ENCODE measurements around the gene FAM120B. TPM values are rescaled to one million over a fixed set of nuclear protein-coding genes. Genes with fewer than 3 reads are reported as not detected.

FAM120B gene
- total and polyA plus RNA-seq, 2 of the 4 experiments (the other 2 are of a cell fraction): 15.3 to 28.0 TPM

DNA sequence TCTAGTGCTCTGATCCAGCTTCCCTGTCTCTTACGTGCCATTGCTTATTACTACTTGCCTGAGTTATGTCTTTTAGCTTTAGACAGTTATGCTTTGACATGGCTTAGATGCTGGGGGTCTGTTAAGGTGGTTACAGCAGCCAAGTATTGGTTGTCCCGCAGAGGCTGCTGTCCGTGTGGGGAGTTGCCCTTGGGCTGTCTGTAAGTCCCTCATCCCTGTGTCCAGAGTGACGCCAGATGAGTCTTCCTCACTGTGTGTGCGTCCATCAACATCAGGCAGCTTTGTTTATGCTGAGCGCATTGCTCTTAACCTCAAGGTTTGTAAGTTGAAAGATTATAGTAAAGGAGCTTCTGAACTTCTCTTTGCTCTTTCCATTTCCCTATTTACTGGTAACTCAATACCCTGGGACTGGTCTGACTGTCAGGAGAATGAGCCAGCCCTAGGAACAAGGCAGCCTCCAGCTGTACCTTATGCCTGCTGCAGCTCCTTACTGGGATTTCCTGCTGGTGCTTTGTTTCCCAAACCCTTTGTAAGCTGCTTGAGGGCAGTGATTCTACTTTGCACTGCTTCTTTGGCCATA is 7.2 kb downstream of the FAM120B start:
- Histone ChIP-seq H4K91ac (ENCODE audit: insufficient read depth, low read depth, low read length) (no peak overlapping the region), H3K79me1 (ENCODE audit: low read depth in 1 of 2, low read length in 2 of 2) (peaks cover 30 to 76% of the 10 kb centered on the region in 2 experiments), H2AFZ (replicated peaks; ENCODE audit: low read length, poor library complexity) (peak overlapping the region; percentile 55), H3K4me3 (ENCODE audit: insufficient read depth, low read depth, low read length) (no peak overlapping the region), H3K4ac (ENCODE audit: low read depth, low read length) (no peak overlapping the region), H3K9ac (ENCODE audit: low read depth, low read length) (no peak overlapping the region), H3K36me3 (ENCODE audit: control insufficient read depth, insufficient read depth, low read length) (peaks cover 6% of the 10 kb centered on the region; the same call in 1 of the 2 replicates), H4K8ac (ENCODE audit: low read depth in 2 of 2, low read length in 2 of 2) (no peak overlapping the region), H3K27ac (ENCODE audit: insufficient read depth, low read length) (no peak overlapping the region), H3K23ac (ENCODE audit: low read depth, low read length) (no peak overlapping the region), H3K14ac (replicated peaks; ENCODE audit: low read depth, low read length) (no peak overlapping the region; the same call in 1 of the 2 replicates), H2BK5ac (ENCODE audit: low read depth, low read length, poor library complexity, severe bottlenecking) (no peak overlapping the region), H4K5ac (ENCODE audit: low read depth, low read length) (no peak overlapping the region), H2BK15ac (ENCODE audit: low read depth, low read length) (no peak overlapping the region), H2BK120ac (ENCODE audit: low read depth, low read length) (no peak overlapping the region), H3K9me3 (ENCODE audit: control insufficient read depth, insufficient read depth, low read length) (no peaks in the 10 kb centered on the region), H2BK20ac (ENCODE audit: low read depth, low read length) (no peak overlapping the region), H2AK5ac (ENCODE audit: low read depth, low read length) (no peak overlapping the region), H3K56ac (ENCODE audit: extremely low read depth, insufficient read depth, low read length) (no peak overlapping the region), H2AK9ac (replicated peaks; ENCODE audit: low read depth, low read length, poor library complexity) (peak overlapping the region; percentile 57), H3K18ac (ENCODE audit: low read depth, low read length) (no peak overlapping the region), H4K20me1 (ENCODE audit: insufficient read depth, low read length) (peaks cover 49% of the 10 kb centered on the region), H3K9me1 (ENCODE audit: insufficient read depth, low read length) (peaks cover 16% of the 10 kb centered on the region), H3K4me1 (ENCODE audit: control insufficient read depth, insufficient read depth, low read length) (peaks cover 7% of the 10 kb centered on the region), H3K4me2 (ENCODE audit: low read depth, low read length) (no peak overlapping the region), H3K27me3 (ENCODE audit: control insufficient read depth, insufficient read depth, low read length) (no peaks in the 10 kb centered on the region)
- intact Hi-C loops (cut with micrococcal nuclease): loop anchor here (5.0 to 10.0 kb wide), 2 partner anchors 522 to 869 kb away; no protein-coding TSS in a partner anchor
- in situ Hi-C loops (cut with MboI; ENCODE audit: low sequenced_read_pairs): no loop called here
- ChIA-PET CTCF (interaction anchor here (0.6 to 0.9 kb wide), 2 partner anchors 12 to 524 kb away, joined by 3 to 5 read pairs; no protein-coding TSS in a partner anchor), POLR2A (ENCODE audit: unreplicated experiment) (no interaction called here)
- BruUV-seq (replicated peaks): no TSS peak
- peak; percentile 85 for ATAC-seq (ENCODE audit: low read depth)
- DNase-seq: peak; percentile 74
- dilution Hi-C loops (cut with HindIII; ENCODE audit: low sequenced_read_pairs, unreplicated experiment): no loop called here
- no peak for TF ChIP-seq RAD21 (IDR thresholded peaks at IDR 0.05; ENCODE audit: low read length)
- no peak for TF ChIP-seq POLR2A (IDR thresholded peaks at IDR 0.05; ENCODE audit: low read depth, low read length)
- no peak for TF ChIP-seq CEBPB (IDR thresholded peaks at IDR 0.05; ENCODE audit: low read depth, low read length)
- TF ChIP-seq BHLHE40 (IDR thresholded peaks at IDR 0.05; ENCODE audit: low read depth, low read length): no peak
- TF ChIP-seq USF2 (IDR thresholded peaks at IDR 0.05; ENCODE audit: low read depth, low read length): no peak
- TF ChIP-seq RCOR1 (IDR thresholded peaks at IDR 0.05; ENCODE audit: insufficient replicate concordance, low read length): peak; percentile 19
- 76% methylated on average over 2 of the region's 6 CpGs; no CpG with 5 or more reads in 1 of the 2 experiments for WGBS, 2 experiments (ENCODE audit: extremely low coverage in 2 of 2, insufficient read length in 1 of 2)
